ENCODE data around the gene CSNK2A1.

- TF ChIP-seq CTCF (IDR thresholded peaks at IDR 0.05; ENCODE audit: low read length) = no peak
- no peak for TF ChIP-seq EZH2 (optimal IDR thresholded peaks at IDR 0.05; ENCODE audit: low read depth, low read length)
- TF ChIP-seq EZH2phosphoT487 (IDR thresholded peaks at IDR 0.05; ENCODE audit: low read length) = no peak
Measured at GRCh38 chr20:539191-539590, 4.4 kb downstream of the CSNK2A1 start.

Data from MM.1S (cell line).